GM12874 (cell line): ENCODE data around the gene MMP7.

Source experiments
- CTCF ChIP-seq: IDR thresholded peaks from 2 replicates; pipeline ENCODE4 v1.5.1; 2011; ENCODE audit warnings: low read depth, mild to moderate bottlenecking, control low read depth, low read length, moderate library complexity; ENCODE audit not compliant: insufficient read depth

Gene MMP7

GRCh38 chr11:102553835-102554282 is 23.3 kb upstream of the MMP7 start:
- TF ChIP-seq CTCF, result no peak

- TF ChIP-seq CTCF, result no peak
Measured at GRCh38 chr11:102552447-102553194, 22.1 kb upstream of the MMP7 start.

DNA sequence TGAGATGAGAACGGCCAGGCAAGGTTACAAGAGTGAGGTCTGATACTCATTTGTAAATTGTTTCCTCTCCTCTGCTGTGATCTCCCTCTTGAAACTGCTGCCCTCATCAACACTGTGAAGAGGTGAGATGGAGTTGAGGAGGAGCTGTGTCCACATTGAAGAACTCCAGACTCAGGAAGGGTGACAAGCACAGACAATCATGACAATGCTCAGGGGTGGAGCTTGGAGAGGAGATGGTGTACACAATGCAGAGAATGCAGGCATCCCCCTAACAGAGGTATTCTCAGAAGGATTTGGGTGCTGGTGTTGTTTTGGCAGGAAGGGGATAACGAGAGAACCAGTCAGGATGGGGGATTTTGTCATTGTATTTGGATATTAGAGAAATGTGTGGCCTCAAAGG is 21.5 kb upstream of the MMP7 start:
- TF ChIP-seq CTCF, result no peak

DNA sequence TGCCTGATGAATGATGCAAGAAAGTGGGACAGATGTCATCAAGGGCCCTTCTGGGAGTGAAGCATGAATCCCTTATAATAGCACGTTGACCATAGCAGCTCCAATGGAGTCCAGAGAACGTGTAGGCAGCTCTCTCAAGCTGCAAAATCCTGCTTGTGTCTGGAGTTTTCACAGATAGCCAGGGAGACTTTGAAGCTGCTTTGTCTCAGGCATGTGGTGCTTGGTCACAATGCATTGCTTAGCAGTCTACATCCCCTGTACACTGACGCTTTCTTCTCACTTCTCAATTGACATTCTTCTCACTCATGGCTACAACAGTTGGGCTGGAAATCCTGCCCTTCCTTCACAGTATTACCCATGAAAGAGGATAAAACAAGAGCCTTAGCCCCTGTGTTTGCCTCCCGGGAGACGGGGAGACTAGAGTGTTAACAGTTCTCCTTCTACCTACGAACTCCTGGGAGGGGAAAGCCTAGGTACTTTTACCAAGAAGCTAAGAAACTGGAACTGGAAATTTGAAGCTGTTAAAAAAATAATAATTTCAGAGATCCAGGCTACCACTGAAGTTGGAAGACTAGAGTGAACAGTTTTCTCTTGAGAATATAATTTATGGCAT is 20.7 kb upstream of the MMP7 start:
- TF ChIP-seq CTCF, result no peak

GRCh38 chr11:102546923-102547471 is 16.4 kb upstream of the MMP7 start:
- no peak for TF ChIP-seq CTCF

DNA sequence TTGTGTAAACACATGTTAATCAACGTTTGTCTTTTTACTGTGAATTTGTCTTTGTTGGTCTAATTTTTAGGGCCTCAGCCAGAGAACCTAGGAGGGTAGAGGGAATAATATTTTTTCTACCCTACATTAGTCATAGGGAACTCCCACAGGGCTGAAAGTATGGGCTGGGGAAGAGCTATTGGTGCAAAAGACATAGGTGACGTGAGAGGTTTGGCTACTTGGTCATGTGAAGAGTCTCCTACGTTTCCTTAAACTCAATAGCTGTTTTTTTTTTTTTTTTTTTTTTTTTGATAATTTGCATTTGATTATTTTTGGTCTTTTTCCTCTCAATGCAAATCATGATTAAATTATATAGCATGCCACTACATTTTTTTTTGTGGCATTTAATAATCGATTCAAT is 15.9 kb upstream of the MMP7 start:
- TF ChIP-seq CTCF, result no peak

DNA sequence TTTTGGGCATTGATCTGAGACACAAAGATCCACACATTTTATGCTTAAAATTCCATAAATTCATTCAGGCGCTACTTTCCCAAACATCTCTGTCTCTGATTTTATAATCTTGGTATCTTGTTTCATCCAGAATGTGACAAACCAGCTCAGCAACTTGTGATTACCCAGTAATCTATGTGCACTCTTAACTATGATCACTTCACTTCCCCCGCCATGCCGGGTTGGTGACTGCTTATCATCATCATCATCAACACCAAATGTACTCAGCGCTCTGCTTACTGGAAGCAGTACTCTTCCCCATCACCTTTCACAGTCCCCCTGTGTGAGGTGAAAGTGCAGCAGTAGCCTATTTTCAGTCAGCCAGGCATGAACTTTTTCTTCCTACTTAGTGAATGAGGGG is 15.2 kb upstream of the MMP7 start:
- no peak for TF ChIP-seq CTCF
